Occipital lobe (tissue), 1 donor: ENCODE results near the gene CCR5. TPM values are rescaled to one million over a fixed set of nuclear protein-coding genes. Genes with fewer than 3 reads are reported as not detected.

Experiments used
- total RNA-seq: library from RNA; depleted of rRNA; stranded (reverse); fragments of >200 nt; gene quantifications from one replicate; pipeline ENCODE4 v1.2.3, GENCODE V29; 2014

The CCR5 gene
- total RNA-seq, 1 donor from 2014 or later = 0.16 TPM

Other genes starting within 250 kb of the CCR5 start
- 1.7 TPM for gene CCR1, start 162.6 kb upstream of the CCR5 start, total RNA-seq
- gene CCR3, start 128.5 kb upstream of the CCR5 start, total RNA-seq = not detected
- gene CCR2, start 16.8 kb upstream of the CCR5 start, total RNA-seq = 0.31 TPM
- 1.1 TPM for gene CCRL2, start 36.3 kb downstream of the CCR5 start, total RNA-seq
- 3.6 TPM for gene LTF, start 94.0 kb downstream of the CCR5 start, total RNA-seq
- not detected for gene RTP3, start 127.0 kb downstream of the CCR5 start, total RNA-seq
- gene LRRC2, start 195.4 kb downstream of the CCR5 start, total RNA-seq = 7.8 TPM
- gene FAM240A, start 241.6 kb downstream of the CCR5 start, total RNA-seq = not detected